Stomach (tissue), 4 donors: ENCODE results near the gene SEZ6L.

Source experiments
- CTCF ChIP-seq, 7 experiments: fragments of 450-650 bp in 4 of 7; fragments of 200-600 bp in 3 of 7; sonication (generic) in 3 of 7; IDR thresholded peaks; one replicate each; pipeline ENCODE4 v1.5.1; 2016 to 2019; ENCODE audit warnings: antibody characterized with exemption in 7 of 7, control low read depth in 2 of 7, mild to moderate bottlenecking in 1 of 7
- EP300 ChIP-seq: sonication (generic); formaldehyde crosslinking; IDR thresholded peaks from one replicate; pipeline ENCODE4 v1.6.1; 2017; ENCODE audit warnings: antibody characterized with exemption

GRCh38 chr22:26320447-26320846, 151.2 kb downstream of the SEZ6L start:
- no peak for TF ChIP-seq CTCF (IDR thresholded peaks at IDR 0.05)
- no peak for TF ChIP-seq EP300
